A549 (cell line): Measurements from ENCODE around the gene HEYL. TPM values are rescaled to one million over a fixed set of nuclear protein-coding genes. Genes with fewer than 3 reads are reported as not detected.

Source experiments
- ATAC-seq, 2 experiments: fragments of 200-7000 bp in 1 of 2; fragments of >200 bp in 1 of 2; cut with Nextera tagmentation in 1 of 2; cut with Tn5 transposase in 1 of 2; 3 replicates each; pipeline versions ENCODE4 v1.8.0 to v1.9.1; 2018 to 2020; ENCODE audit warnings: mild to moderate bottlenecking in 1 of 2, moderate library complexity in 1 of 2
- CTCF ChIA-PET: fragments of 300-600 bp; sonication (Branson Sonifier 250); formaldehyde crosslinking; extraction: SDS; loops from one replicate; lab custom pipeline; 2021; ENCODE audit warnings: antibody characterized with exemption, inconsistent platforms; lab: Yijun Ruan, JAX
- POLR2A ChIA-PET: fragments of 350-600 bp; formaldehyde crosslinking; extraction: SDS; loops from one replicate; lab custom pipeline; 2021; ENCODE audit warnings: antibody characterized with exemption, inconsistent platforms; lab: Yijun Ruan, JAX
- DNase-seq, 2 experiments: peaks; one replicate each; pipeline versions ENCODE4 v3.0.0 to v3.0.0-alpha.2; 2011 to 2016; ENCODE audit warnings: low read depth in 1 of 2, low spot score in 1 of 2
- FAIRE-seq: peaks from 2 replicates; lab custom pipeline; 2011; peaks lifted over from hg19 to GRCh38; lab: Jason Lieb, UNC
- H3K27ac ChIP-seq, 2 experiments: fragments of >200 bp; sonication (Bioruptor Twin); formaldehyde crosslinking; 3 replicates each; pipeline ENCODE4 v1.5.1; 2016 to 2017
- H3K4me1 ChIP-seq: fragments of >200 bp; sonication (Bioruptor Twin); formaldehyde crosslinking; 3 replicates; pipeline ENCODE4 v1.6.1; 2016
- H3K4me2 ChIP-seq: fragments of >200 bp; sonication (Bioruptor Twin); formaldehyde crosslinking; 3 replicates; pipeline ENCODE4 v1.6.1; 2016
- H3K4me3 ChIP-seq: fragments of >200 bp; sonication (Bioruptor Twin); formaldehyde crosslinking; 3 replicates; pipeline ENCODE4 v1.5.1; 2016
- H3K9me3 ChIP-seq: fragments of >200 bp; sonication (Bioruptor Twin); formaldehyde crosslinking; 3 replicates; pipeline ENCODE4 v1.6.1; 2016
- CHD4 ChIP-seq: fragments of 200-600 bp; sonication (generic); IDR thresholded peaks from 2 replicates; pipeline ENCODE4 v1.6.1; 2016; ENCODE audit warnings: antibody characterized with exemption, mild to moderate bottlenecking, borderline replicate concordance
- EHF ChIP-seq: fragments of 250-450 bp; sonication (Bioruptor Pico); IDR thresholded peaks from 2 replicates; pipeline ENCODE4 v1.5.0; 2020; ENCODE audit warnings: mild to moderate bottlenecking
- EHMT2 ChIP-seq: fragments of 200-600 bp; sonication (generic); IDR thresholded peaks from 2 replicates; pipeline ENCODE4 v1.6.1; 2016; ENCODE audit warnings: antibody characterized with exemption, low read depth, mild to moderate bottlenecking, moderate library complexity
- HDAC2 ChIP-seq: fragments of 200-600 bp; sonication (generic); IDR thresholded peaks from 2 replicates; pipeline ENCODE4 v1.6.1; 2016
- HOXB13 ChIP-seq: fragments of 250-450 bp; sonication (Bioruptor Pico); IDR thresholded peaks from 2 replicates; pipeline ENCODE4 v1.5.0; 2020; ENCODE audit warnings: low read depth, mild to moderate bottlenecking, moderate library complexity
- JUN ChIP-seq, 2 experiments: fragments of >200 bp; sonication (Bioruptor Twin); formaldehyde crosslinking; IDR thresholded peaks; 2 replicates in 1 of 2; 3 replicates in 1 of 2; pipeline ENCODE4 v1.6.1; 2016 to 2017
- JUNB ChIP-seq: fragments of >200 bp; sonication (Bioruptor Twin); formaldehyde crosslinking; IDR thresholded peaks from 2 replicates; pipeline ENCODE4 v1.6.1; 2016
- KDM1A ChIP-seq: fragments of 200-600 bp; sonication (generic); IDR thresholded peaks from 2 replicates; pipeline ENCODE4 v1.6.1; 2016; ENCODE audit warnings: low read depth, mild to moderate bottlenecking
- MAFK ChIP-seq: fragments of 450-650 bp; IDR thresholded peaks from 2 replicates; pipeline ENCODE4 v1.6.1; 2014; ENCODE audit not compliant: partially characterized antibody
- MAZ ChIP-seq: fragments of 150-350 bp; IDR thresholded peaks from 2 replicates; pipeline ENCODE4 v1.6.1; 2014; ENCODE audit warnings: antibody characterized with exemption, low read depth, low read length, borderline replicate concordance
- NR3C1 ChIP-seq: fragments of >200 bp; sonication (Bioruptor Twin); formaldehyde crosslinking; IDR thresholded peaks from 3 replicates; pipeline ENCODE4 v1.6.1; 2017
- POLR2A ChIP-seq: IDR thresholded peaks from 2 replicates; pipeline ENCODE4 v1.6.1; 2012; ENCODE audit warnings: mild to moderate bottlenecking, low read length
- RAD21 ChIP-seq, 2 experiments: fragments of >200 bp in 1 of 2; sonication (Bioruptor Twin) in 1 of 2; formaldehyde crosslinking in 1 of 2; IDR thresholded peaks in 1 of 2; conservative IDR thresholded peaks in 1 of 2; 2 replicates in 1 of 2; 3 replicates in 1 of 2; pipeline ENCODE4 v1.6.1; 2012 to 2018; ENCODE audit warnings: inconsistent platforms in 1 of 2
- RARB ChIP-seq: fragments of 250-450 bp; sonication (Bioruptor Pico); IDR thresholded peaks from 2 replicates; pipeline ENCODE4 v1.8.0; 2021; ENCODE audit warnings: mild to moderate bottlenecking, moderate library complexity
- SMC3 ChIP-seq: fragments of >200 bp; sonication (Bioruptor Twin); formaldehyde crosslinking; IDR thresholded peaks from 3 replicates; pipeline ENCODE4 v1.6.1; 2018; ENCODE audit warnings: inconsistent platforms
- ZC3H11A ChIP-seq: fragments of 450-650 bp; IDR thresholded peaks from 2 replicates; pipeline ENCODE4 v1.6.1; 2014; ENCODE audit warnings: antibody characterized with exemption, mild to moderate bottlenecking
- ZNF302 ChIP-seq: fragments of 250-450 bp; sonication (Bioruptor Pico); IDR thresholded peaks from 2 replicates; pipeline ENCODE4 v1.9.0; 2021; ENCODE audit warnings: inconsistent platforms, mild to moderate bottlenecking, moderate library complexity
- WGBS: methylation state at CpG from one replicate; pipeline ENCODE4 v1.1.6; 2017; ENCODE audit errors: missing lambda C conversion rate; 5-methylcytosine and 5-hydroxymethylcytosine counted together
- polyA plus RNA-seq, 4 experiments: library from polyadenylated mRNA; depleted of rRNA in 3 of 4; stranded (reverse); fragments of >200 nt; fragmentation: RNase III in 1 of 4; extraction: RNeasy Plus Mini Kit Qiagen cat#74134 plus additional on column Dnase treatment in 1 of 4; gene quantifications; 2 replicates in 3 of 4; 3 replicates in 1 of 4; pipeline ENCODE4 v1.2.3, GENCODE V29; 2011 to 2017
- TF ChIP-seq, protein P1 (sequence below): fragments of 200-600 bp; sonication (generic); IDR thresholded peaks from 2 replicates; pipeline ENCODE4 v1.6.1; 2016; ENCODE audit warnings: antibody characterized with exemption, mild to moderate bottlenecking, moderate library complexity
- TF ChIP-seq, protein P2 (sequence below): IDR thresholded peaks from 2 replicates; pipeline ENCODE4 v1.6.1; 2012; ENCODE audit warnings: low read depth, borderline replicate concordance
- TF ChIP-seq, protein P3 (sequence below): fragments of >200 bp; sonication (Bioruptor Twin); formaldehyde crosslinking; IDR thresholded peaks from 3 replicates; pipeline ENCODE4 v1.6.1; 2016
- TF ChIP-seq, protein P4 (sequence below): fragments of >200 bp; sonication (Bioruptor Twin); formaldehyde crosslinking; IDR thresholded peaks from 2 replicates; pipeline ENCODE4 v1.6.1; 2016

HEYL gene
- polyA plus RNA-seq, 2 of the 4 experiments (the other 2 are of a cell fraction): 2.2 to 2.3 TPM

DNA sequence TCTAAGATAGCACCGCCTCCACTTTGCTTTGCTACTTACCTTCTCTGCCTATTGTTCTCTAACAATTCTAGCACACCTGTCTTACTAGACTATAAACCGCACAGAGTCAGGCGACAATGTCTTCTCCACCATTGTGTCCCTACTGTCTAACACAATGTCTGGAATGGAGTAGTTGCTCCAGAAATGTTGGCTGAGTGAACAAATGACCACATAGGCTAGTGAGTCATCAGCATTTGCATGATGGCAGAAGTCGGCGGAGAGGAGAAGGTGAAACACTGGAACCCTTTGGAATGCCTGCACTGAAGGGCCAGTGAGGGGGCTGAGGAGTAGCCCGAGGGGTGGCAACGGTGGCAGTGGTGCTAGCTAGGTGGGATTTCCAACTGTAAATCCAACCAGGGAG lies 48.9 kb downstream of the HEYL start (continued):
- TF ChIP-seq, protein P1, sequence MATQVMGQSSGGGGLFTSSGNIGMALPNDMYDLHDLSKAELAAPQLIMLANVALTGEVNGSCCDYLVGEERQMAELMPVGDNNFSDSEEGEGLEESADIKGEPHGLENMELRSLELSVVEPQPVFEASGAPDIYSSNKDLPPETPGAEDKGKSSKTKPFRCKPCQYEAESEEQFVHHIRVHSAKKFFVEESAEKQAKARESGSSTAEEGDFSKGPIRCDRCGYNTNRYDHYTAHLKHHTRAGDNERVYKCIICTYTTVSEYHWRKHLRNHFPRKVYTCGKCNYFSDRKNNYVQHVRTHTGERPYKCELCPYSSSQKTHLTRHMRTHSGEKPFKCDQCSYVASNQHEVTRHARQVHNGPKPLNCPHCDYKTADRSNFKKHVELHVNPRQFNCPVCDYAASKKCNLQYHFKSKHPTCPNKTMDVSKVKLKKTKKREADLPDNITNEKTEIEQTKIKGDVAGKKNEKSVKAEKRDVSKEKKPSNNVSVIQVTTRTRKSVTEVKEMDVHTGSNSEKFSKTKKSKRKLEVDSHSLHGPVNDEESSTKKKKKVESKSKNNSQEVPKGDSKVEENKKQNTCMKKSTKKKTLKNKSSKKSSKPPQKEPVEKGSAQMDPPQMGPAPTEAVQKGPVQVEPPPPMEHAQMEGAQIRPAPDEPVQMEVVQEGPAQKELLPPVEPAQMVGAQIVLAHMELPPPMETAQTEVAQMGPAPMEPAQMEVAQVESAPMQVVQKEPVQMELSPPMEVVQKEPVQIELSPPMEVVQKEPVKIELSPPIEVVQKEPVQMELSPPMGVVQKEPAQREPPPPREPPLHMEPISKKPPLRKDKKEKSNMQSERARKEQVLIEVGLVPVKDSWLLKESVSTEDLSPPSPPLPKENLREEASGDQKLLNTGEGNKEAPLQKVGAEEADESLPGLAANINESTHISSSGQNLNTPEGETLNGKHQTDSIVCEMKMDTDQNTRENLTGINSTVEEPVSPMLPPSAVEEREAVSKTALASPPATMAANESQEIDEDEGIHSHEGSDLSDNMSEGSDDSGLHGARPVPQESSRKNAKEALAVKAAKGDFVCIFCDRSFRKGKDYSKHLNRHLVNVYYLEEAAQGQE: no peak
- TF ChIP-seq CHD4: no peak
- TF ChIP-seq JUNB: no peak

DNA sequence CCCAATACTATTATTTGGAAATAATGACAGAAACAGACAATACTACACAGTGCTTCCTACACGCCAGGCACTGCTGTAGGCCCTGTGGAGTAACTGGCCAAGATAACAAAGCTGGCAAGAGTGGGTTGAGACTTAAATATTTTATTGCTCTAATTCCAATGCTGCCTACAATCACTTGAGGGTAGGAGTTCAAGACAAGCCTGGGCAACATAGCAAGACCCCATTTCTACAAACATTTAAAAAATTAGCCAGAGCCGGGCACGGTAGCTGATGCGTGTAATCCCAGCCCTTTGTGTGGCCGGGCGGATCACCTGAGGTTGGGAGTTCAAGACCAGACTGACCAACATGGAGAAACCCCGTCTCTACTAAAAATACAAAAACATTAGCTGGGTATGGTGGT lies 53.5 kb downstream of the HEYL start:
- Histone ChIP-seq H3K4me3 (no peak overlapping the region), H3K9me3 (no peaks in the 10 kb centered on the region), H3K4me2 (no peak overlapping the region), H3K27ac (no peak overlapping the region), H3K4me1 (no peaks in the 10 kb centered on the region)
- DNase-seq (no peak), FAIRE-seq (no peak), ATAC-seq (no peak)
- TF ChIP-seq HOXB13 (CRISPR knock-in tag) (no peak), JUN (IDR thresholded peaks at IDR 0.05) (no peak), NR3C1 (no peak), EHMT2 (no peak), RAD21 (conservative IDR thresholded peaks at IDR 0.05 in 1 of 2, IDR thresholded peaks at IDR 0.05 in 1 of 2) (no peak), EHF (no peak), ZNF302 (CRISPR knock-in tag) (no peak), POLR2A (no peak), KDM1A (no peak), HDAC2 (no peak), RARB (CRISPR knock-in tag) (no peak), MAZ (no peak), ZC3H11A (no peak), MAFK (no peak), SMC3 (no peak)
- TF ChIP-seq, protein P2, sequence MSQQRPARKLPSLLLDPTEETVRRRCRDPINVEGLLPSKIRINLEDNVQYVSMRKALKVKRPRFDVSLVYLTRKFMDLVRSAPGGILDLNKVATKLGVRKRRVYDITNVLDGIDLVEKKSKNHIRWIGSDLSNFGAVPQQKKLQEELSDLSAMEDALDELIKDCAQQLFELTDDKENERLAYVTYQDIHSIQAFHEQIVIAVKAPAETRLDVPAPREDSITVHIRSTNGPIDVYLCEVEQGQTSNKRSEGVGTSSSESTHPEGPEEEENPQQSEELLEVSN: no peak
- TF ChIP-seq, protein P3, sequence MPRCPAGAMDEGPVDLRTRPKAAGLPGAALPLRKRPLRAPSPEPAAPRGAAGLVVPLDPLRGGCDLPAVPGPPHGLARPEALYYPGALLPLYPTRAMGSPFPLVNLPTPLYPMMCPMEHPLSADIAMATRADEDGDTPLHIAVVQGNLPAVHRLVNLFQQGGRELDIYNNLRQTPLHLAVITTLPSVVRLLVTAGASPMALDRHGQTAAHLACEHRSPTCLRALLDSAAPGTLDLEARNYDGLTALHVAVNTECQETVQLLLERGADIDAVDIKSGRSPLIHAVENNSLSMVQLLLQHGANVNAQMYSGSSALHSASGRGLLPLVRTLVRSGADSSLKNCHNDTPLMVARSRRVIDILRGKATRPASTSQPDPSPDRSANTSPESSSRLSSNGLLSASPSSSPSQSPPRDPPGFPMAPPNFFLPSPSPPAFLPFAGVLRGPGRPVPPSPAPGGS: no peak
- TF ChIP-seq, protein P4, sequence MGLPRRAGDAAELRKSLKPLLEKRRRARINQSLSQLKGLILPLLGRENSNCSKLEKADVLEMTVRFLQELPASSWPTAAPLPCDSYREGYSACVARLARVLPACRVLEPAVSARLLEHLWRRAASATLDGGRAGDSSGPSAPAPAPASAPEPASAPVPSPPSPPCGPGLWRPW: no peak
- CTCF ChIA-PET: interaction anchor here (1.6 to 1.9 kb wide), 2 partner anchors 9 to 11 kb away, joined by 5 to 6 read pairs; partner anchors contain the start of gene PABPC4
- POLR2A ChIA-PET: no interaction called here
- 88% methylated on average over 7 of the region's 7 CpGs for WGBS
